ENCODE results near the gene LAPTM5.
"Not testable (repeated sequence)": the region's sequence is repeated elsewhere in the genome, so short reads cannot be mapped to it uniquely, and the experiment has no call there.

The LAPTM5 gene

GRCh38 chr1:30757352-30758120, at the start of gene LAPTM5:
TSS of gene LAPTM5 (minus strand) at chr1:30757774. CDS start at chr1:30757745, 29 bp downstream.
- DNase-seq, result no peak

- DNase-seq, result no peak
Measured at GRCh38 chr1:30806381-30807317, 49.1 kb upstream of the LAPTM5 start.

- DNase-seq, result peak; percentile 25
Measured at GRCh38 chr1:30805304-30806003, 47.9 kb upstream of the LAPTM5 start.

- DNase-seq, result no peak
Measured at GRCh38 chr1:30804822-30805221, 47.2 kb upstream of the LAPTM5 start.

- DNase-seq, result no peak
Measured at GRCh38 chr1:30804352-30804751, 46.8 kb upstream of the LAPTM5 start.

- DNase-seq, result no peak
Measured at GRCh38 chr1:30803562-30803961, 46.0 kb upstream of the LAPTM5 start.

- DNase-seq, result peak; percentile 64
Measured at GRCh38 chr1:30801771-30802198, 44.2 kb upstream of the LAPTM5 start.

- DNase-seq, result no peak
Measured at GRCh38 chr1:30799233-30799511, 41.6 kb upstream of the LAPTM5 start.

- no peak for DNase-seq
Measured at GRCh38 chr1:30798389-30799232, 41.0 kb upstream of the LAPTM5 start.

- no peak for DNase-seq
Measured at GRCh38 chr1:30795026-30795425, 37.5 kb upstream of the LAPTM5 start.

- DNase-seq, result no peak
Measured at GRCh38 chr1:30794260-30794659, 36.7 kb upstream of the LAPTM5 start.

GRCh38 chr1:30793209-30793608, 35.6 kb upstream of the LAPTM5 start:
- no peak for DNase-seq

- DNase-seq, result no peak
Measured at GRCh38 chr1:30791868-30792267, 34.3 kb upstream of the LAPTM5 start.

- no peak for DNase-seq
Measured at GRCh38 chr1:30790850-30791778, 33.5 kb upstream of the LAPTM5 start.

GRCh38 chr1:30790256-30790525, 32.6 kb upstream of the LAPTM5 start:
- not testable (repeated sequence) for DNase-seq

- DNase-seq, result no peak
Measured at GRCh38 chr1:30789388-30790255, 32.0 kb upstream of the LAPTM5 start.

GRCh38 chr1:30788580-30789387, 31.2 kb upstream of the LAPTM5 start:
- no peak for DNase-seq

GRCh38 chr1:30787856-30788495, 30.4 kb upstream of the LAPTM5 start:
- DNase-seq, result no peak

GRCh38 chr1:30787266-30787665, 29.7 kb upstream of the LAPTM5 start:
- no peak for DNase-seq
